Measurements from ENCODE around the gene GJB6. TPM values are rescaled to one million over a fixed set of nuclear protein-coding genes. Genes with fewer than 3 reads are reported as not detected.
A peak's percentile ranks its signal among the peaks of the same experiment; 100 is the strongest.

Gene GJB6
- total and polyA plus RNA-seq, 4 donors, result 0.86 TPM; not detected in 3

DNA sequence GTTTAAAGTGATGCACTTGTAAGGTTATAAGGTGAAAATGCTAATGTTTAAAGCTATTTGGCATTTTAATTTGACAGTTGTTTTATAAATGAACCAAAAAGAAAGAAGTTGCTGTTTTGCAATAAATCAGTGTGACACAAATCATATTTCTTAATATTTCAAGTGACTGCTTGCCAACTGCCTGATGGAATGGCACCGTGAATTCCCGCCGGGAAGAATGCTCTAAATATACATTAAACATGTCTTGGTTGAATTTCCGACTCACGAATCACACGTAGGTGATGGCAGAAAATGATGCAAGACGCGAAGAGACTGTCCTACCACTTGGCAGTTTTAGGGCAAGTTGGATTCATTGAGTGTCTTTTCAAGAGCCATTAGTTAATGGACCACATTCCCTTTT, 36.3 kb downstream of the GJB6 start:
- Histone ChIP-seq H3K9ac (ENCODE audit: insufficient read depth in 1 of 2, low read length in 2 of 2) (no peak overlapping the region), H3K9me3 (ENCODE audit: control insufficient read depth in 4 of 4, insufficient read depth in 3 of 4, low read length in 3 of 4) (no peaks in the 10 kb centered on the region), H3K4me3 (no peak overlapping the region), H3K36me3 (ENCODE audit: control insufficient read depth in 4 of 4, insufficient read depth in 4 of 4, low read length in 4 of 4) (no peaks in the 10 kb centered on the region), H3K27ac (ENCODE audit: low read depth in 1 of 2, low read length in 1 of 2) (no peak overlapping the region), H3K4me1 (ENCODE audit: control insufficient read depth in 5 of 5, insufficient read depth in 5 of 5, low read length in 5 of 5) (peaks cover 0 to 16% (median 10%) of the 10 kb centered on the region in 5 donors), H3K27me3 (ENCODE audit: control insufficient read depth in 3 of 3, insufficient read depth in 3 of 3, low read length in 2 of 3) (peaks cover 0 to 62% (median 54%) of the 10 kb centered on the region in 3 donors)
- TF ChIP-seq, protein P1, sequence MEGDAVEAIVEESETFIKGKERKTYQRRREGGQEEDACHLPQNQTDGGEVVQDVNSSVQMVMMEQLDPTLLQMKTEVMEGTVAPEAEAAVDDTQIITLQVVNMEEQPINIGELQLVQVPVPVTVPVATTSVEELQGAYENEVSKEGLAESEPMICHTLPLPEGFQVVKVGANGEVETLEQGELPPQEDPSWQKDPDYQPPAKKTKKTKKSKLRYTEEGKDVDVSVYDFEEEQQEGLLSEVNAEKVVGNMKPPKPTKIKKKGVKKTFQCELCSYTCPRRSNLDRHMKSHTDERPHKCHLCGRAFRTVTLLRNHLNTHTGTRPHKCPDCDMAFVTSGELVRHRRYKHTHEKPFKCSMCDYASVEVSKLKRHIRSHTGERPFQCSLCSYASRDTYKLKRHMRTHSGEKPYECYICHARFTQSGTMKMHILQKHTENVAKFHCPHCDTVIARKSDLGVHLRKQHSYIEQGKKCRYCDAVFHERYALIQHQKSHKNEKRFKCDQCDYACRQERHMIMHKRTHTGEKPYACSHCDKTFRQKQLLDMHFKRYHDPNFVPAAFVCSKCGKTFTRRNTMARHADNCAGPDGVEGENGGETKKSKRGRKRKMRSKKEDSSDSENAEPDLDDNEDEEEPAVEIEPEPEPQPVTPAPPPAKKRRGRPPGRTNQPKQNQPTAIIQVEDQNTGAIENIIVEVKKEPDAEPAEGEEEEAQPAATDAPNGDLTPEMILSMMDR (IDR thresholded peaks at IDR 0.05; ENCODE audit: control extremely low read depth, extremely low read depth), result no peak
- WGBS, 2 donors, result 62 to 66% methylated on average over 8 of the region's 8 CpGs
- DNase-seq, result no peak
- ATAC-seq (ENCODE audit: insufficient read depth, low FRiP score), result no peak

DNA sequence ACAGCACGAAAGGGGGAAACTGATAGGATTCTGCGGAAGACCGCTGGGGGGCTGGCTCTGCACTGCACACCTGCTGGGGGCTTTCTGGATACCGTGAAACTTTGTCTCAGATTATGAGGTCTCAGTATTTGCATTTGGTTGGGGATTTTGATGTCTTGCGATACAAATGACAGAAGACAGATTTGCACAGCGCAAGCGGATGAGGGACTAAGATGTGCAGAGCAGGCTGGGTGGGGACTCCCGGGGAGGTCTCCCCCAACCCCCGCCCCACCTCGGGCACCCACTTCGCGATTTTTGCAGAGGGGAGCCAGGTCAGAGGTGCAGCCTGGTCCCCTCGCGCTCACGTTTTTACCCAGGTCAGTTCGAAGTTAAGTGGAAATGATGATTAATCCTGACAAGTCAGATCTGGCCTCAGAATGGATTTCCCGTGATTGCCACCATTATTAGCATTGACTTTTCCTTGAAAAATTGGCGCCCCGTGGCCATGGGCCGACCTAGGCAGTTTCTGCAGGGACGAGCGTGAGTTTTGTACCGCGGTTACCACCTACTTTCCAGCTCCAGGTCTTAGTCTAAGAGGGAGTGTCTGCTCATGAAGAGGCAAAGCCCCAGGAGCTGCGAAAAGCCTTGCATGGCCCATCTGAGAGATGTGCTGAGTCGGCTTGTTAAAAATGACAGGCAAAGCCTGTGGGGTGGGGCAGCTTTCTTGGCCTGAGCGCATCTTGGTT, 38.0 kb downstream of the GJB6 start:
- WGBS, 2 donors, result 10 to 13% methylated on average over 27 of the region's 27 CpGs
- H3K4me1 ChIP-seq (ENCODE audit: control insufficient read depth in 5 of 5, insufficient read depth in 5 of 5, low read length in 5 of 5), result peaks cover 0 to 16% (median 12%) of the 10 kb centered on the region in 5 donors
- H3K36me3 ChIP-seq (ENCODE audit: control insufficient read depth in 4 of 4, insufficient read depth in 4 of 4, low read length in 4 of 4), result no peaks in the 10 kb centered on the region
- DNase-seq (no peak), ATAC-seq (ENCODE audit: insufficient read depth, low FRiP score) (no peak)
- H3K27me3 ChIP-seq (ENCODE audit: control insufficient read depth in 3 of 3, insufficient read depth in 3 of 3, low read length in 2 of 3), result peaks cover 0 to 71% (median 61%) of the 10 kb centered on the region in 3 donors
- H3K27ac ChIP-seq (ENCODE audit: low read depth in 1 of 2, low read length in 1 of 2), result no peak overlapping the region
- TF ChIP-seq, protein P1 (IDR thresholded peaks at IDR 0.05; ENCODE audit: control extremely low read depth, extremely low read depth), result no peak
- H3K4me3 ChIP-seq, result no peak overlapping the region
- no peak overlapping the region for H3K9ac ChIP-seq (ENCODE audit: insufficient read depth in 1 of 2, low read length in 2 of 2)
- no peaks in the 10 kb centered on the region for H3K9me3 ChIP-seq (ENCODE audit: control insufficient read depth in 4 of 4, insufficient read depth in 3 of 4, low read length in 3 of 4)

DNA sequence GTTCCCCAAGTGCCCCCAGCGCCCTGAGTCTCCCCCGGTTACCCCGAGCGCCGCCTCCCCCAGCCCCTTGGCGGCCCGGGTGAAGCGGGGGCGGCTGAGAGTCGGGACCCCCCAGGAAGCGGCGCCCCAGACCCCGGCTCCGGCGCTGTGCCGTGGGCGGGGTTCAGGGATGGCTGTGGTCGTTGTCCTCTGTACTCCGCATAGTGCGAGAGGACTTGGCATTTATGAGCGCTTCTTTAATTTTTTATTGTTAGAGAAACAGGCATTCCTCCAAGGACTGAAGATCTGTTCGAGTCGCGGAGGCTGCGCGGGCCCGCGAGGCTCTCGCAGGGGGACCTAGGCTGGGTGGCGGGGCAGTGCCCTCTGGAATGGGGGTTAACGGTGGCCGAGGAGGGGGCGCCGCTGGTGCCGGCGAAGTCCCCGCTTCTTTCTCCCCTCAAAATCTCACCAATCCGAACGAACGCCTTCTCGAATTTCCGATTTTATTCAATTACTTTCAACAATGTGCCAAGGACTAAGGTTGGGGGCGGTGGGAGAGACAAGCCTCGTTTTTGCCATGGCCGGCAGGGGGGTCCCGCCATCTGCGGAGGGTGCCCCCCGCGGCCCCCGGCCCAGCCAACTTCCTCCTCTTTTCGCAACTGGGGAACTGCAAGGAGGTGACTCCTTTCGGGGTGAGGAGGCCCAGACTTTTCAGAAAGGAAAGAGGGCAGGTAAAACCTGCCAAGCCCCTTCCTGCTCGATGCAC, 38.8 kb downstream of the GJB6 start:
- Histone ChIP-seq H3K36me3 (ENCODE audit: control insufficient read depth in 4 of 4, insufficient read depth in 4 of 4, low read length in 4 of 4) (no peaks in the 10 kb centered on the region), H3K4me1 (ENCODE audit: control insufficient read depth in 5 of 5, insufficient read depth in 5 of 5, low read length in 5 of 5) (peaks cover 0 to 16% (median 12%) of the 10 kb centered on the region in 5 donors), H3K4me3 (no peak overlapping the region), H3K9ac (ENCODE audit: insufficient read depth in 1 of 2, low read length in 2 of 2) (no peak overlapping the region), H3K9me3 (ENCODE audit: control insufficient read depth in 4 of 4, insufficient read depth in 3 of 4, low read length in 3 of 4) (no peaks in the 10 kb centered on the region), H3K27ac (ENCODE audit: low read depth in 1 of 2, low read length in 1 of 2) (no peak overlapping the region), H3K27me3 (ENCODE audit: control insufficient read depth in 3 of 3, insufficient read depth in 3 of 3, low read length in 2 of 3) (peaks cover 0 to 70% (median 61%) of the 10 kb centered on the region in 3 donors)
- TF ChIP-seq, protein P1 (IDR thresholded peaks at IDR 0.05; ENCODE audit: control extremely low read depth, extremely low read depth), result no peak
- 1 to 2% methylated on average over 52 to 53 of the region's 53 CpGs for WGBS, 2 donors
- ATAC-seq (ENCODE audit: insufficient read depth, low FRiP score), result no peak
- DNase-seq, result peak in 1 of 3 donors; percentile 47

Data from lung (tissue), 12 donors.